ENCODE measurements around the gene TASOR. TPM values are rescaled to one million over a fixed set of nuclear protein-coding genes. Genes with fewer than 3 reads are reported as not detected.

Gene TASOR
- total RNA-seq, 1 donor from 2014 or later, result 16.3 TPM

DNA sequence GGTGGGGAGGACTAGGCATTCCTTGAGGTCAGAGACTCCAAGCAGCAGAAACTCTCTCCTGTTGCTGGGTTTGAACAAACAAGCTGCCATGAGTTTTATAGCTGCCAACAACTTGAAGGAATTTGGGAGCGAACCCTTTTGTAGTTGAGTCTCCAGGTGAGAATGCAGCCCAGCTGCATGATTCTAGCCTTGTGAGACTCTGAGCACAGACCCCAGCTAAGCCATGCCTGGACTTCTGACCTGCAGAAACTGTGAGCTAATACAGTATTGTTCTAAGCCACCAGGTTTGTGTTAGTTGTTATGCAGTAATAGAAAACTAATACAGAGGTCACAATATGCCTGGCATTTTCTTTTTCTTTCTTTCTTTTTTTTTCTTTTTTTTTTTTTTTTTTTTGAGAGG, 6.2 kb upstream of the TASOR start:
- DNase-seq (ENCODE audit: low spot score) (no peak), ATAC-seq (no peak)

DNA sequence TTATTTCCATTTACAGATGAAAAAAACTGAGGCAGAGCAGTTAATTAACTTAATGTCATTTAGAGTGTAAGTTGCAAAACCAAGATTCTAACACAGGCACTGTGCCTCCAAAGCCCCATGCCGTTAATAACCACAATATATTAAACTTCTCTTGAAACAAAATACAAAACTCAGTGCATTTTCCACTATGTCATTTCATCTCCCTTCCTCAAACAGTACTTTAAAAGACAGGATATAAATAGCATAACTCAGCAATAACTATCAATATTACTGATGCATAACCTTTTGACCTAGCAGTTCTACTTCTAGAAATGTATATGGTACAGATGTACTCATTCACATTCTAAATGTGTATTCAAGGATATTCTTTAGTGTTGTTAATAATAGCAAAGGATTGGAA, 5.1 kb upstream of the TASOR start:
- DNase-seq (ENCODE audit: low spot score), result no peak
- ATAC-seq, result no peak

GRCh38 chr3:56684029-56684428, 964 bp upstream of the TASOR start:
- ATAC-seq (no peak), DNase-seq (ENCODE audit: low spot score) (no peak)

DNA sequence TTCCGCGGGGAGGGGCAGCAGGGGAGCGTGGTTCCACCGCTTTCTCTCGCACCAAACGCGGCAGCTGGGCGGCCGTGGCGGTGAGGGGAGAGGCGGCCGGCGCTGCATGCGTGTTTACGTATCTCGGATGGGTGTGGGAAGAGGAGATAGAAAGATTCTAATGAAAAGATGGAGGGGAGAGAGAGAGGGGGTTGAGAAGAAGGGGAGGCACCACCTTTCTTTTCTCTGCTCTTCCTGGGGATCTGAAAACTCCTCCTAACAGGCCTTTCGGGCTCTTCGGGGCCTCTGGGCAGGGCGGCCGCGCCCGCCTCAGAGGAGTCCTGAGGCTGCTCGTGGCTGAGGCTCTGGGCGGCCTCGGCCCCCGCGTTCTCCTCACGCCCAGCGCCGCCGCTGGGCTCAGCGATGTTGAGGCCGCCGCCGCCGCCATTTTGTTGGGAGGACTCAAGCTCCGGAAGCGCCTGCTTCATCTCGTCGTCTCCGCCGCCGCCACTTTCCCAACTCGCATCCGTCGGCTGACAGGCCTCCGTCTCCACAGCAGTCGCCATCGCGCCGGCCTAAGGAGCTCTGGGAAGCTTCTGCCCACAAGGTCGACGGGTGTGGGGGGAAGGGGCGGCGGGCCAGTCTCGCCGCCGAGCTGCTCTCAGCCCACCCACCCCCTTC, 473 bp downstream of the TASOR start:
- ATAC-seq (peak; percentile 79), DNase-seq (ENCODE audit: low spot score) (peak; percentile 74)

DNA sequence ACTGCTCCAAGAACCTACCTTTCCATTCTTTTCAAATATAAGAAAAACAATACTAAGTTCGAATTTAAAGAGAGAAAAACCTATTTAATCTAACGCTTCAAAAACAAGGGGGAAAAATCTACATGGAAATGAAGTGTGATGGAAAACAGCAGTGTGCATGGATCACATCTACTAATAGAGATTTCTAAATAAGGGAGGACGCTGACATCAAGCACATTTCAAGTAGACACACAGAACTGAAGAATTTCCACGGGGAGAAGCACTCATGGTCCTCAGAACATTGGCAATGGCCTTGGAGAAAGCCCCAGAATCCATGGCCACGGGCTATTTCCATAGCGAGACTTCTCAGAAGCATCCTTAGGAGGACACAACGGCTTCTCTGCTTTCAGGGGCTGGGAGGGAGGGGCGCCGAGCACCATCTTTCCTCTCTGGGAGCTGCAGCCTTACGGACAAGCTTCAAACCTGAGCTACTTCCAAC, 1.0 kb downstream of the TASOR start:
- ATAC-seq (no peak), DNase-seq (ENCODE audit: low spot score) (no peak)

GRCh38 chr3:56680054-56680580, 2.9 kb downstream of the TASOR start:
- no peak for ATAC-seq
- no peak for DNase-seq (ENCODE audit: low spot score)

GRCh38 chr3:56677286-56677685, 5.8 kb downstream of the TASOR start:
- DNase-seq (ENCODE audit: low spot score) (no peak), ATAC-seq (no peak)

GRCh38 chr3:56673781-56674457, 9.1 kb downstream of the TASOR start:
- DNase-seq (ENCODE audit: low spot score) (no peak), ATAC-seq (no peak)

GRCh38 chr3:56667973-56668579, 15.0 kb downstream of the TASOR start:
- ATAC-seq (no peak), DNase-seq (ENCODE audit: low spot score) (no peak)

GRCh38 chr3:56664823-56665222, 18.2 kb downstream of the TASOR start:
- DNase-seq (ENCODE audit: low spot score) (no peak), ATAC-seq (no peak)

DNA sequence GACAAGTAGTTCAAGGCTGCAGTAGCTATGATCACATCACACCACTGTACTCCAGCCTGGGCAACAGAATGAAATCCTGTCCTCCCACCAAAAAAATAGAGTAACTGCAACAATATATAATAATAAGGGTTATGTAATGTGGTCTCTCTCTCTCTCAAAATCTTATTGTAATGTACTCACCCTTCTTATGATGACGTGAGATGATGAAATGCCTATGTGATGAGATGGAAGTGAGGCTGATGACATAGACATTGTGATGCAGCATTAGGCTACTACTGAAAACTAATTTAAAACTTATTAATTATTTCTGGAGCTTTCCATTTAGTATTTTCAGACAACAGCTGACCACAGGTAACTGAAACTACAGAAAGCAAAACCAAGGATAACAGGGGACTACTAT, 27.4 kb downstream of the TASOR start:
- DNase-seq (ENCODE audit: low spot score), result no peak
- ATAC-seq, result no peak

GRCh38 chr3:56654460-56654859, 28.6 kb downstream of the TASOR start:
- DNase-seq (ENCODE audit: low spot score) (no peak), ATAC-seq (no peak)

GRCh38 chr3:56645407-56645806, 37.7 kb downstream of the TASOR start:
- DNase-seq (ENCODE audit: low spot score) (no peak), ATAC-seq (no peak)

DNA sequence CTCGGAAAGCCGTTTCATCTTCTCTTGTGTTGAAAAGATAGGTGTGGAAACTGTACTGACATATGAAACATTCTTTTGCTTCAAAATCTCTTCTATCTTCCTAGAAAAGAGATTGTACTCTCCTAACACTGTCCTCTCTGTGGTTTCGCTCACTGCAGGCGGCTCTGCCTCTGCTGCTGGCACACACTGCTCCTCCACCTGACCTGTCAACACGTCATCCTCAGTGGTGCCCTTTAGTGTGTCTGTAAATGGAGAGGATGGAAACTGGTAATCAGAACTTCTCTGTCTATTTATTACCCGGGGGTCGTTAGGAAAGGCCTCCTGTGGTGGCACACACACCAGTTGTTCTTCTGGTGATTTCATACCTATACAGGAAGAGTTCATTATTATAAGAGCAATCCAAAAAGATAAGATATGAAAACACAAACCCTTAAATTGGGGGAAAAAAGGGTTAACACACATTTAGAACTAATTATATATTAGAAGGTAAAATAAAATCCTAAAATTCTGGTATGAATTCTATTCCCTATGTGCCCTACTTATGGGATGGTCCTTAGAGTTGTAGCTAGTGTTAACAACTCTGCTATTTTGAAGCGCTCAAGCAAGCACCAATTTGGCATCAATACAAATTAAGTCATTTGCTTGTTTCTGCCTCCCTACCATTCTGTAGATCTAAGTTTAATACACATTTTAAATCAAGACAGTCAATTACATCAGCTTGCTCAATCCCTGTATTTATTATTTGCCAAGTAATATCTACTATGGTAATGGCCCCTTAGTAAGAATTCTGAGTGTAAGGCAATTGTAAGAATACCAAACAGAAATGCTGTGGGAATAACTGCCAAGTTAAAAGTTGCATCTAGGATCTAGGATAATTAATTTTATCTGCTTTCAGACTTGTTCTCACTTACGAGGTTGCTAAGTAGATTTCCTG, 49.2 kb downstream of the TASOR start:
- ATAC-seq (no peak), DNase-seq (ENCODE audit: low spot score) (no peak)

Other genes with a start within 250 kb of the TASOR start
- gene ERC2, start 214.8 kb downstream of the TASOR start, total RNA-seq, result not detected
- gene CCDC66, start 126.1 kb downstream of the TASOR start, total RNA-seq, result 6.2 TPM
- 1.5 TPM for gene ARHGEF3, start 118.7 kb upstream of the TASOR start, total RNA-seq